Sciatic nerve (tissue), 2 donors: Measurements from ENCODE around the gene CCT8L2. TPM values are rescaled to one million over a fixed set of nuclear protein-coding genes. Genes with fewer than 3 reads are reported as not detected.
"Not testable (repeated sequence)": the region's sequence is repeated elsewhere in the genome, so short reads cannot be mapped to it uniquely, and the experiment has no call there.

ENCODE experiments used
- ATAC-seq: fragments of 200-7000 bp; cut with Tn5 transposase; one replicate; pipeline ENCODE4 v1.9.1; 2020; ENCODE audit warnings: mild to moderate bottlenecking, moderate library complexity
- DNase-seq: peaks from one replicate; pipeline ENCODE4 v3.0.0-alpha.2; 2020; ENCODE audit warnings: low spot score
- intact Hi-C: fragments of 100-400 bp; cut with DNase I; formaldehyde crosslinking; loops from one replicate; pipeline ENCODE4 v1.14.2; 2022
- total RNA-seq: library from RNA; stranded (reverse); fragmentation: NEBNext Ultra II Directional; extraction: Animal tissue kit (Norgen Biotek cat#: 25700); gene quantifications from one replicate; pipeline ENCODE4 v1.2.1, GENCODE V29; 2021
- donor health status: DM: no; HTN: no; CAD: no.
- donor health status: DM: no; HTN: no; CAD: no.

Gene CCT8L2
- total RNA-seq, 1 donor from 2014 or later, result not detected

DNA sequence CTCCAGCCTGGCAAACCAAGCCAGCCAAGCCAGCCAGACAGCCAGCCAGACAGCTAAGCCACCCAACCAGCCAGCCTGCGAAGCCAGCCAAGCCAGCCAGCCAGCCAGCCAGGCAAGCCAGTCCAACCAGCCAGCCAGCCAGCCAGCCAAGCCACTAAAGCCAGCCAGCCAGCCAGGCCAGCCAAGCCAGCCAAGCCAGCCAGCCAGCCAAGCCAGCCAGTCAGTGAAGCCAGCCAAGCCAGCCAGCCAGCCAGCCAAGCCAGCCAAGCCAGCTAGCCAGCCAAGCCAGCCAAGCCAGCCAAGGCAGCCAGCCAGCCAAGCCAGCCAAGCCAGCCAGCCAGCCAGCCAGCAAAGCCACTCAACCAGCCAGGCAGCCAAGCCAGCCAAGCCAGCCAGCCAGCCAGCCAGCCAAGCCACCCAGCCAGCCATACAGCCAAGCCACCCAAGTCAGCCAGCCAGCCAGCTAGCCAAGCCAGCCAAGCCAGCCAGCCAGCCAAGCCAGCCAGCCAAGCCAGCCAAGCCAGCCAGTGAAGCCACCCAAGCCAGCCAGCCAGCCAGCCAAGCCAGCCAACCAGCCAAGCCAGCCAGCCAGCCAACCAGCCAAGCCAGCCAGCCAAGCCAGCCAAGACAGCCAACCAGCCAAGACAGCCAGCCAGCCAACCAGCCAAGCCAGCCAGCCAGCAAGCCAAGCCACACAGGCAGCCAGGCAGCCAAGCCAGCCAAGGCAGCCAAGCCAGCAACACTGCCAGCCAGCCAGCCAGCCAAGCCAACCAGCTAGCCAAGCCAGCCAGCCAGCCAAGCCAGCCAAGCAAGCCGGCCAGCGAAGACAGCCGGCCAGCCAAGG lies 29.7 kb downstream of the CCT8L2 start:
- ATAC-seq (no peak), DNase-seq (no peak)
- intact Hi-C loops, result no loop called here

DNA sequence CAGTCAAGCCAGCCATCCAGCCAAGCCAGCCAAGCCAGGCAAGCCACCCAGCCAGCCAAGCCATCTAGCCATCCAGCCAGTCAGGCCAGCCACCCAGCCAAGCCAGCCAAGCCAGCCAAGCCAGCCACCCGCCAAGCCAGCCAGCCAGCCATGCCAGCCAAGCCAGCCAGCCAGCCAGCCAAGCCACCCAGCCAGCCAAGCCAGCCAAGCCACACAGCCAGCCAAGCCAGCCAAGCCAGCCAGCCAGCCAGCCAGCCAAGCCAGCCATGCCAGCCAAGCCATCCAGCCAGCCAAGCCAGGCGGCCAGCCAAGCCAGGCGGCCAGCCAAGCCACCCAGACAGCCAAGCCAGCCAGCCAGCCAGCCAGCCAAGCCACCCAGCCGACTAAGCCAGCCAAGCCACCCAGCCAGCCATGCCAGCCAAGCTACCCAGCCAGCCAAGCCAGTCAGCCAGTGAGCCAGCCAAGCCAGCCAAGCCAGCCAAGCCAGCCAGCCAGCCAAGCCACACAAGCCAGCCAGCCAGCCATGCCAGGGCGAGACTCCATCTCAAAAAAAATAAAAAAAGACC lies 31.4 kb downstream of the CCT8L2 start:
- intact Hi-C loops, DNase-seq, ATAC-seq: not testable (repeated sequence)

DNA sequence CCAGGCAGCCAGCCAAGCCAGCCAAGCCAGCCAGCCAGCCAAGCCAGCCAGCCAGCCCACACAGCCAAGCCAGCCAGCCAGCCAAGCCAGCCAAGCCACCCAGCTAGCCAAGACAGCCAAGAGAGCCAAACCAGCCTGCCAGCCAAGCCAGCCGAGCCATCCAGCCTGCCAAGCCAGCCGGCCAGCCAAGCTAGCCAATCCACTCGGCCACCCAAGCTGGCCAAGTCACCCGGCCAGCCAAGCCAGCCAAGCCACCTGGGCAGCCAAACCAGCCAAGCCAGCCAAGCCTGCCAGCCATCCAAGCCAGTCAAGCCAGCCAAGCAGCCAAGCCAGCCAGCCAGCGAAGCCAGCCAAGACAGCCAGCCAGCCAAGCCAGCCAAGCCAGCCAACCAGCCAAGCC lies 32.0 kb downstream of the CCT8L2 start:
- ATAC-seq, intact Hi-C loops, DNase-seq: not testable (repeated sequence)

DNA sequence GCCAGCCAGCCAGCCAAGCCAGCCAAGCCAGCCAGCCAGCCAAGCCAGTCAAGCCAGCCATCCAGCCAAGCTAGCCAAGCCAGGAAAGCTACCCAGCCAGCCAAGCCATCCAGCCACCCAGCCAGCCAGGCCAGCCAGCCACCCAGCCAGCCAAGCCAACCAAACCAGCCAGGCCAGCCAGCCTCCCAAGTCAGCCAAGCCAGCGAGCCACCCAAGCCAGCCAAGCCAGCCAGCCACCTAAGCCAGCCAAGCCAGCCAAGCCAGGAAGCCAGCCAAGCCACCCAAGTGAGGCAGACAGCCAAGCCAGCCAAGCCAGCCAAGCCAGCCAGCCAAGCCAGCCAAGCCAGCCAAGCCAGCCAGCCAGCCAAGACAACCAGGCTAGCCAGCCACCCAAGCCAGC lies 32.6 kb downstream of the CCT8L2 start:
- ATAC-seq, DNase-seq, intact Hi-C loops: not testable (repeated sequence)

DNA sequence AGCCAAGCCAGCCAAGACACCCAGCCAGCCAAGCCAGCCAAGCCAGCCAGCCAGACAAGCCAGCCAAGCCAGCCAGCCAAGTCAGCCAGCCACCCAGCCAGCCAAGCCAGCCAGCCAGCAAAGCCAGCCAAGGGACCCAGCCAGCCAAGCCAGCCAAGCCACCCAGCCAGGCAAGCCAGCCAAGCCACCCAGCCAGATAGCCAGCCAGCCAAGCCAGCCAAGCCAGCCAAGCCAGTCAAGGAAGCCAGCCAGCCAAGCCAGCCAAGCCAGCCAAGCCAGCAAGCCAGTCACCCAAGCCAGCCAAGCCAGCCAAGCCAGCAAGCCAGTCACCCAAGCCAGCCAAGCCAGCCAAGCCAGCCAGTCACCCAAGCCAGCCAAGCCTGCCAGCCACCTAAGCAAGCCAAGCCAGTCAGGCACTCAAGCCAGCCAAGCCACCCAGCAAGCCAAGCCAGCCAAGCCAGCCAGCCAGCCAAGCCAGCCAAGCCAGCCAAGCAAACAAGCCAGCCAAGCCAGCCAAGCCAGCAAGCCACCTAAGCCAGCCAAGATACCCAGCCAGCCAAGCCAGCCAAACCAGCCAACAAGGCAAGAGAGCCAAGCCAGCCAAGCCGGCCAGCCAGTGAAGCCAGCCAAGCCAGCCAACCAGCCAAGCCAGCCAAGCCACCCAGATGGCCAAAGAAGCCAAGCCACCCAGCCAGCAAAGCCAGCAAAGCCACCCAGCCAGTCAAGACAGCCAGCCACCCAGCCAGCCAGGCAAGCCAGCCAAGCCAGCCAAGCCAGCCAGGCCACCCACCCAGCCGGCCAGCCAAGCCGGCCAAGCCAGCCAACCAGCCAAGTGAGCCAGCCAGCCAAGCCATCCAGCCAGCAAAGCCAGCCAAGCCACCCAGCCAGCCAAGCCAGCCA lies 33.3 kb downstream of the CCT8L2 start:
- intact Hi-C loops, result no loop called here
- ATAC-seq (no peak), DNase-seq (no peak)

DNA sequence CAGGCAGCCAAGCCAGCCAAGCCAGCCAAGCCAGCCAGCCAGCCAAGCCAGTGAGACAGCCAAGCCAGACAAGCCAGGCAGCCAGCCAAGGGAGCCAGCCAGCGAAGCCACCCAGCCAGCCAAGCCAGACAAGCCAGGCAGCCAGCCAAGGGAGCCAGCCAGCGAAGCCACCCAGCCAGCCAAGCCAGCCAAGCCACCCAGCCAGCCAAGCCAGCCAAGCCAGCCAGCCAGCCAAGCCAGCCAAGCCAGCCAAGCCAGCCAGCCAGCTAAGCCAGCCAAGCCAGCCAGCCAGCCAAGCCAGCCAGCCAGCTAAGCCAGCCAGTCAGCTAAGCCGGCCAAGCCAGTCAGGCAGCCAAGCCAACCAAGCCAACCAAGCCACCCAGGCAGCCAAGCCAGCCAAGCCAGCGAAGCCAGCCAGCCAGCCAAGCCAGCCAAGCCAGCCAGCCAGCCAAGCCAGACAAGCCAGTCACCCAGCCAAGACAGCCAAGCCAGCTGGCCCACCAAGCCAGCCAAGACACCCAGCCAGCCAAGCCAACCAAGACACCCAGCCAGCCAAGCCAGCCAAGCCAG lies 34.1 kb downstream of the CCT8L2 start:
- DNase-seq, intact Hi-C loops, ATAC-seq: not testable (repeated sequence)

DNA sequence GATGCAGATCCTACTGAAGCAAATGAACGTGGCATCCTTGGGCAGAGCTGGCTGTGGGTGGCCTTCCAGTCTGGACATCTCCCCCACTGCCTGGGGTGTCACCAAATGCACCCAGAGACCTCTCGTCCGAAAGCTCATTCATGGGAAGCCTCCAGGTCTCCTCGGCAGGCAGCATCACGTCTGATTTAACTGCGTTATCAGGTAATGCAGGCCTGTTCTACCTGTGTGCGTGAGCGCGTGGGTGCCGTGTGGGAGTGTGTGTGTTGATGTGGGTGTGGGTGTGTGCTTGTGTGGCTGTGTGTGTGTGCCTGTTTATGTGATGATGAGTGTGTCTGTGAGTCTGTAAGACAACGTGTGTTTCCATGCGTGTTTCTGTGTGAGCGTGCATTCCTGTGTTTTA lies 35.1 kb downstream of the CCT8L2 start:
- intact Hi-C loops, ATAC-seq, DNase-seq: not testable (repeated sequence)

DNA sequence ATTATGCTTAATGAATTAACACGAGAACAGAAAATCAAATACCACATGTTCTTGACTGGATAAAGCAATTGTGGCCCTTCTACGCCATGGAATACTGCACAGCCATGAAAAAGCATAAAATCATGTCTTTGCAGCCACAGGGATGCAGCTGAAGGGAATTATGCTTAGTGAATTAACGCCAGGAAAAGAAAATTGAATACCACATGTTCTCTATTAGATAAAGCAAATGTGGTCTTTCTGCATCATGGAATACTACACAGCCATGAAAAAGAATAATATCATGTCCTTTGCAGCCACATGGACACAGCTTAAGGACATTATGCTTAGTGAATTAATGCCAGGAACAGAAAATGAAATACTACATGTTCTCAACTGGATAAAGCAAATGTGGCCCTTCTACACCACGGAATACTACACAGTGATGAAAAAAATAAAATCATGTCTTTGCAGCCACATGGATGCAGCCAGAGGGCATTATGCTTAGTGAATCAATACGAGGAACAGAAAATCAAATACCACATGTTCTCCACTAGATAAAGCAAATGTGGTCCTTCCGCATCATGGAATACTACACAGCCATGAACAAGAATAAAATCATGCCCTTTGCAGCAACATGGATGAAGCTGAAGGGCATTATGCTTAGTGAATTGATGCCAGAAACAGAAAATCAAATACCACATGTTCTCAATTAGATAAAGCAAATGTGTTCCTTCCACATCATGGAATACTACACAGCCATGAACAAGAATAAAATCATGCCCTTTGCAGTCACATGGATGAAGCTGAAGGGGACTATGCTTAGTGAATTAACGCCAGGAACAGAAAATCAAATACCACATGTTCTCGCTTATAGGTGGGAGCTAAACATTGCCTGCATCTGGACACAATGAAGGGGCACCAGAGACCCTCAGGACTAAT lies 37.3 kb downstream of the CCT8L2 start:
- DNase-seq, intact Hi-C loops, ATAC-seq: not testable (repeated sequence)

DNA sequence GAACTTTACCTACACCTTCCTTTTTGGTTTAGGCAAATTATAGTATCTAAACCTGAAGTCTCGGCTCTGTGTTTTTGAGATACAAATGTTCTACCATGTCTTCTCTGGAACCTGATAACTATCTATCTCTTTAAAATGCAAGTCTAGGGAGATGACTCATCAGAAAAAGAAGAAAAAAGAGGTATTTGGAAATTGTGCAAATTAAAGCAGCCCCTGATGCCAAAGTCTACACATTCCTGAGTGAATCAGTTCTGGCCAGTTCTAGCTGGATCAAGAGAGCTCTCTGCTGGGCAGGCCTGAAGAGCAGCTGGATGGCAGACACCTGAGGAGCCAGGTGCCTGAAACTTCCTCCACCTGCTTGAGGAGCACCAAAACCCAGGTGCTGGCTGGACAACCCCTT lies 49.3 kb downstream of the CCT8L2 start:
- intact Hi-C loops, ATAC-seq: not testable (repeated sequence)

More for the DNA sequence above, 49.3 kb downstream of the CCT8L2 start:
- DNase-seq, result not testable (repeated sequence)

Other genes starting within 250 kb of the CCT8L2 start
- not detected for gene XKR3, start 232.6 kb upstream of the CCT8L2 start, total RNA-seq